Measurements from ENCODE around the gene DAPK2.
"Not testable (repeated sequence)": the region's sequence is repeated elsewhere in the genome, so short reads cannot be mapped to it uniquely, and the experiment has no call there.

The DAPK2 gene

DNA sequence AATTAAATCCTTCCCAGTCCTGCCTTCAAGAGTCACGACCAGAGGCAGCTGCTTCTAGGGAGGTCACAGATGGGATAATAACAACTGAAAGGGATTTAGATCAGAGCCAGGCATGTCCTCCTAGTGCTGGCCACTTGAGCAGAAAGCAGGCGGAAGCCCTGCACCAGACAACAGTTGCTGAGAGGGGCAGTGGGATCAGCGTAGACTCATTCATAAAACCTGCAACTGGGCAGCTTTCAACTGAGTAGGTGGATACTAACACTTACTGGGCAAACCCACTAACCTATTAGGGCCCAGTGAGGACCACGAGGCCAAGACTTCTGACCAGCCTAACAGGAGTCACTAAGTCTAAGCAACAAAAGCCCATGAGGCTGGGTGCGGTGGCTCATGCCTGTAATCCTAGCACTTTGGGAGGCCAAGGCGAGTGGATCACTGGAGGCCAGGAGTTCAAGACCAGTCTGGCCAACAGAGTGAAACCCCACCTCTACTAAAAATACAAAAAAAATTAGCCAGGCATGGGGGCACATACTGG lies 67.0 kb downstream of the DAPK2 start:
- in situ Hi-C loops (cut with MboI; ENCODE audit: low sequenced_read_pairs) = no loop called here

DNA sequence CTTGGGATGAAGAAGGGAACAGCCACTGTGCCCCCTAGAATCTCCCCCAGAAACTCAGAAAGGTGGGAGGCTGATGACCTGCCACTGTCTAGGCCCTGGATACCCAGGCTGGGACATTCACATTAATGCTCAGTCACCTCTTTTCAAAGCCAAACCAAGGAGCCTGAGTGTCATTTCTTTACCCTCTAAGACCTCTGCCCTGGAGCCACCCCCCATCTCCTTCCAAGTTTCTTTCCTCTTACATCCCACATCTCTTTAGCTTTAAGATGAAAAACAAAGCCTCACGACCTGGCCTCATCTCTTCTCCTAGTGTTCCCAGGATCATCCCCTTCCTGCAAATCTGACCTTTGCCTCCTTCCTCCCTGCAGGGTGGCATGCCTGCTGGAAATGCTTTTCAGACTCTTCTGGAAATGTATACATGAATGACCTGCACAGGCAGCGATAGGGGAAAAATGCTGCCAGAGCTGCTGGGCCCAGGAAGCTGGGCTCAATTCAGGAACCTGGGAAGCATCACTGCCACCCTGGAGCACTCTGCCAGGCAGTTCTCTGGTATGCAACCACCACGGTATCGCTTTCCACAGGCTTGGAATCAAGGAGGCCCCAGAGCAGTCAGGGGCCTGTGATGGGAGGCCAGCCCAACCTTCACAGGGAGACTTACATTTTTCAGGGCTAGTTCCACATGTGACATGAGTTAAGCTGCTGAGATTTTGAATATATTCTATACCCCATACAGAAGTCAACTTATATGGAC lies 67.6 kb downstream of the DAPK2 start:
- in situ Hi-C loops (cut with MboI; ENCODE audit: low sequenced_read_pairs) = no loop called here

DNA sequence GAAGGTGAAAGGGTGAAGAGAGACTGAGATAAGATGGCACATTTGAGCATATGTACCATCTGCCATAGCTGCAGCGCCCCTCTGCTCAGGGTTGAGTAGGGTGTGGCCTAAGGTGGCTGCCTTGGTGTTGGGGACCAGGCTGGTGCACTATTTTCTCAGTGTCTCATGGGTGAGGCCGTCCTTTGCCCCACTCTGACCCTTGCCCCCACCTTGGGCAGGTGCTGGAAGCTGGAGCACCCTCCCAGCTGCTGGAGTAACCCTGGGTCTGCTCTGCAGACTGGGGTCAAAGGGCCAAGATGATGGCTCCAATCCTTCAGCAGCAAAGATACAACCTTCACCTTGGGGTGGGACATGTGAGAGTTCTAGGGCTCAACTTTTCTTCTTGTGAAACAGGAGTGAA lies 69.2 kb downstream of the DAPK2 start:
- in situ Hi-C loops (cut with MboI; ENCODE audit: low sequenced_read_pairs) = no loop called here

DNA sequence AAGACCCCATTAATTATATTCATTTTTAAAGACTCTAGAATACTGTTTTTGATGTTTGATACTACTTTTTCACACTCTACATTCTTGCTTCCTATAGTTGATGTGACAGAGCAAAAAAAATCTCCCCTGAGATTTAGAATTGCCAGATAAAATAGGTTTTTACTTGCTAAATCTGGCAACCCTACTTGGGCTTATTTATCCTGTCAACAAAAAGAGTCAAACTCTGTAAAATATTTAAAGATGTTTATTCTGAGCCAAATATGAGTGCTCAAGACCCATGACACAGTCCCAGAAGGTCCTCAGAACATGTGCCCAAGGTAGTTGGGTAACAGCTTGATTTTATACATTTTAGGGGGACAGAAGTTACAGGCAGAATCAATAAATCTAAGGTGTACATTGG lies 72.3 kb downstream of the DAPK2 start:
- in situ Hi-C loops (cut with MboI; ENCODE audit: low sequenced_read_pairs) = no loop called here

DNA sequence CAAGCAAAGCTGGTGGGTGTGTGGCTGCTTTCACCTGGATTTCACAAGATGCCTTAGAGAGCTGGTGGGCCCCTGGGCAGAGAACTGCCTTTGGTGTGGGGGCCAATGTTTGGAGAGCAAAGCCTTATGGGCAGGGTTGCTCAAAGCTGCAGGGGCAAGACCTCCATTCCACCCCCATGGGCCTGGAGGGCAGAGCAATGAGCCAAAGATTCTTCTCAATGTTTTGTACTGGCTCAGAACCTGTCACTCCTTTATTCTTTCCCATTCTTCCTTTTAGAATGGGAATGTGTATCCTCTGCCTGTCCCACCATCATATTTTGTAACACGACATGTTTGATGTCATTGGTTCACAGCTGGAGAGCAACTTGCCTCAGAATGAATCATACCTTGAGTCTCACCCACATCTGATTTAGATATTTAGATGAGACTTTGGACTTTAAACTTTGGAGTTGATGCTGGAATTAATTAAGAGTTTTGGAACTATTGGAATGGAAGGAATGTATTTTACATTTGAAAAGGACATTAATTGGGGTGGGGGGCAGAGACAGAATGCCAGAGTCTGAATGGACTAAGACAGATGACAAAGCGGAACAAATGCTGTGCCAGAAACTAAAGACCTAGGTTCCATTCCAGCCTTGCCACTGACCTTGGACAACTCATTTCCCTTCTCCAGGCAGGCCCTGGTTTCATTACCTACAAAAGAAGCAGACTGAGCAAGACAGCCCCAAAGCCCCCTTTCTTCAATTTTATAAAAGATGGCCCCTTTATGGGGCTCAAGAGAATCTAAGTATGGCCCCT lies 72.9 kb downstream of the DAPK2 start:
- in situ Hi-C loops (cut with MboI; ENCODE audit: low sequenced_read_pairs) = no loop called here

DNA sequence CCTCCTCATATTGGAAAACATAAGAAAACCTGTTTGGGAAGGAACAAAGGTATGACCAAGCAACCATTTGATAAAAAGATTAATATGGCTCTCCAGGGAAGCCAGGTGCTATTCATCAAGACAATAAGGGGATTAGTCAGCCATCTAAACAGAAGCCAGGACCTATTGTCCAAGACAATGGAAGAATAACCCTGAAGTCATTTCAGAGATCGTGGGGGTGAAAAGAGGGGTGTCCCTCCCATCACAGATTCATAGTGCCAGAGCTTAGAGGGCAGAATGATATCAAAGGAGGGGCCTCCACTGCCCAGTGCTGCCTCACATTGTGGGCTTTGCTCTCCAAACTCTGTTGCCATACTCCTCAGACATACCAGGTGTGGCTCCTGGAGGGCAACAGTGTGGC lies 73.5 kb downstream of the DAPK2 start:
- in situ Hi-C loops (cut with MboI; ENCODE audit: low sequenced_read_pairs) = no loop called here

DNA sequence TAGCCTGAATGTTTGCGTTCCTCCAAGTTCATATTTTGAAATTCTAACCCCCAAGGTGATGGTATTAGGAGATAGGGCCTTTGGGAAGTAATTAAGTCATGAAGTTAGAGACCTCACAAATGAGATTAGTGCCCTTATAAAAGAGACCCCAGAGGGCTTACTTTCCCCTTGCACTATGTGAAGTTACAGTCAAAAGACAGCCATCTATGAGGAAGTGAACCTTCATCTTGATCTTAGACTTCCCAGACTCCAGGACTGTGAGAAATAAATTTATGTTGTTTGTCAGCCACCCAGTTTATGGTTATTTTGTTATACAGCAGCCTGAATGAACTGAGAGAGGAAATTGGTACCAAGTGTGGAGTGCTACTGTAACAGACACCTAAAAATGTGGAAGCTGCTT lies 74.4 kb downstream of the DAPK2 start:
- in situ Hi-C loops (cut with MboI; ENCODE audit: low sequenced_read_pairs) = no loop called here

DNA sequence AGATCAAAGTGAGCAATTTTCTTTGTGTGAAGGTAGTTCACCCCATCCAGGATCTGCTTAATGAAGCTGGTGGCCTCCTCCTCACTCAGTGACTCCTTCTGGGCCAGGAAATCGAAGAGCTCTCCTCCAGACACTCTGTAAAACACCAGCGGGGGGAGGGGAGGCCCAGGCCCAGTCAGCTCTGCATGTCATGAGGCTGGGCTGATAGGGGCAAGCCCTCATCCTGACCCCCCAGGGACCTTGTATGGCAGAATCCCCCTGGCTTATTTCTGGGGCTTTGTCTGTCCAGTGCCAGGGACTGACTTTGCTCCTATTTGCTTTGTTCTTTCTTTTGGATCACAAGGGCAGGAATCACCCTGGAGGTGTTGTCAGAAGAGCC lies 74.9 kb downstream of the DAPK2 start:
- in situ Hi-C loops (cut with MboI; ENCODE audit: low sequenced_read_pairs) = no loop called here

DNA sequence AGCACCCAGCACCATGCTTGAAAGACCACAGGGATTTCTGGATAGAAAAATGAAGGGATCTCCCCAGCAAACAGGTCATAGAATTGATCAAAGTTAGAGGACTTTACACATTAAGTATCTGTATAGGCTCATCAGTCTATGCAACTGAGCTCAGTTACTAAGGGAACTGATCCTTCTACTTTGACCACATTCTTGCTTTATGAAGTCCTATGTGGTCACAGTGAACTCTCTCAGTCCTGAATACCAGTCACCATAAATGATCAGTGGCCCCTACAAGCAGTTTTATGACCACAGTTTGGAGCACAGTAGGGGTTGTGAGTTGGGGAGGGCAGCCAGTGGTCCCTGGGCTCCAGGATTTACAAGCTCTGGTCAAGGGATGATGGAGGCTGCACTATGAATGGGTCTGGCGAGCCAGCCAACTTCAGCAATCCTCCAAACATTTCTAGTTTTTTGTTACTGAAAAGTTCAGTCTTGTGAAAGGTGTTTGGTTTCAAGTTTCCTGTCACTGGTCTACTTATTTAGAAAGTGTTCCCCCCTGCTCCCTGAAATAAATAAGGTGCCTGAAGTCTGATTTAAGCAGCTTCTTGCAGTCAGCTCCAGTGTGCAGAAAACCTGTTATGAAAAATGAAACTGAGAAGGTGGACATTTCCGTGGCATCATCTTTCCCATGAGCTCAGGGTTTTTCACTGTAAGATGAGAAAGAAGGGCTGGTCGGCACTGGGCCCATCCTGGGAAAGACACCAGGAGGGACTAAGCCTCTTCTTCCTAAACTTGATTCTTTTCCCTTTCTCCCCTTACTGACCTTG lies 75.5 kb downstream of the DAPK2 start:
- in situ Hi-C loops (cut with MboI; ENCODE audit: low sequenced_read_pairs) = no loop called here

DNA sequence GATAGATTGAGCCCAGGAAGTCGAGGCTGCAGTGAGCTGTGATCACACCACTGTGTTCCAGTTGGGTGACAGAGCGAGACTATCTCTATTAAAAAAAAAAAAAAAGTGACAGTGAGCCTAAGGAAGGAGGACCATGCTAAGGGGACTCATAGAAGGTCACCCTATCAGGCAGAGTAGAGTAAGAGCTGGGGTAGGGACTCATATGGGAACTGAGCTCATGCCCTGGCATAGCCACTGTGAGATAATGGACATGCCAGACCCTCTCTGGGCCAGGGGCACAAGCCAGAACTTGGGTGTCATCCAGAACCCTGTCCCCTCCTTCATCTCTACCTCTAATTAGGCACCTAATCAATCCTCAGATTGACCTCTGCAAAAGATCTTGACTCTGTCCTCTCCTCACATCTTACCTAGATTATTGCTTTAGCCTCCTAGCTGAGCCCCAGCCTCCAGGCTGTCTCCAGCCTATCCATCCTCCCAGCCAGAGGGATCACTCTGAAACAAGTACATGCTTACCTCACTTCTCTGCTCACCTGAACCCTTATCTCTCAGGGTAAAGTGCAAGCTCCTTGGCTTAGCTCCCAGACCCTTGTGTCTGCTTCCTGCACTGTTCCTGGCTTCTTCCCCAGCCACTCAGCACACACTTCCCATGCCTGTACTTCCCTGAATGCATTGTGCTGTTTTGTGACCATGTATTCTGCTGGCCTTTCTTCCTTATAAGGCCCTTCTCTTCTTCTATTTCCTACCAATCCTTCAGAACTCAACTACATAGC lies 76.4 kb downstream of the DAPK2 start:
- in situ Hi-C loops (cut with MboI; ENCODE audit: low sequenced_read_pairs) = no loop called here

DNA sequence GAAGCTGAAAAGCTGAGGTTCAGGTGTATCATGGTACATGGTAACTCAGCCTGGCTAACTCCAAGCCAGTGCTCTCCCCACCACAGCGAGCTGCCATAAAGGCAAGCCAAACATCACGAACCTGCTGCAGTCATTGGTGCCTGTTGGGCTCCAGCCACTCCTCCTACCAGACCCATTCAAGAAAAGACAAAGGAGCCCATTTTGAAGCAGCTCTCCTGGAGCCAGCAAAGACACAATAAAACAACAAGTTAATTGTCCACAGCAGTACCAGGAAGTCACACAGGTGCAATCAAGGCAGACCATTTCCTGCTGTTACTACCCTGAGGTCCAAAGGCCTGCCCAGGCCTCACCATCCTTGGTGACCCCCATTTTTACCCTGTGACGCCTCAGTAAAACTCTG lies 77.6 kb downstream of the DAPK2 start:
- in situ Hi-C loops (cut with MboI; ENCODE audit: low sequenced_read_pairs) = no loop called here

DNA sequence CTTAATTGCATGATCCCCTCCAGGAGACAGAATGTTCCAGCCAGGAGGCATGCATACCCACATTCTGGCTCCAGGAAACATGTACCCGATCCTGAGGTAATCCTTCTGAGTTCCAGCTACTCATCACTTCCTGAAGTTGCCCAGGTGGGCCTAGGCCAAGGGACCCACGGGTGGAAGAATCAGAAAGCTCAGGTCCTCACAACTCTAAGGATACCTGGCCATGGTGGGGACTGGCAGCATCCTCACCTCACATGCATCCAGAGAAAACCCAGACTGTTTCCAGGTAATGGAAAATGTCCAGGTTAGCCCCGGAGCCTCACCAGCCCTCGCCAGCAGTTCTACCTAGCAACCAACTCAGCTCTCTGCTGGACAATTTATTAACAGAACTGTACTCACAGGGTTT lies 78.2 kb downstream of the DAPK2 start:
- in situ Hi-C loops (cut with MboI; ENCODE audit: low sequenced_read_pairs) = no loop called here

DNA sequence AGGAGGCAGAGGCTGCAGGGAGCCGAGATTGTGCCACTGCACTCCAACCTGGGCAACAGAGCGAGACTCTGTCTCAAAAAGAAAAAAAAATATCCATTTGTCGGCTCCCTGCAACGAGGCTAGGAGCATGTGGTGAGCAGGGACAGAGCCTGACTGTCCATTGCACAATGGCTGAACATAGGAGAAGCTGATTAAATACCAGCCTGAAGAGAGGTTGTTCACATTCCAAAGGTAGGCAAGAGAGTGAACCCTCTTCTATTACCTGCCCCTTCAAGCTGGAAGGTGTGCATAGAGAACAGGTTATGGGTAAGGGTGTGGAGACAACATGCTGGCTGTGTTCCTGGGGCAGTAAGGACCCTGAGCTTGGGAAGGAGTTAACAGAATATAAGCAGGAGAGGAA lies 78.7 kb downstream of the DAPK2 start:
- in situ Hi-C loops (cut with MboI; ENCODE audit: low sequenced_read_pairs) = no loop called here

DNA sequence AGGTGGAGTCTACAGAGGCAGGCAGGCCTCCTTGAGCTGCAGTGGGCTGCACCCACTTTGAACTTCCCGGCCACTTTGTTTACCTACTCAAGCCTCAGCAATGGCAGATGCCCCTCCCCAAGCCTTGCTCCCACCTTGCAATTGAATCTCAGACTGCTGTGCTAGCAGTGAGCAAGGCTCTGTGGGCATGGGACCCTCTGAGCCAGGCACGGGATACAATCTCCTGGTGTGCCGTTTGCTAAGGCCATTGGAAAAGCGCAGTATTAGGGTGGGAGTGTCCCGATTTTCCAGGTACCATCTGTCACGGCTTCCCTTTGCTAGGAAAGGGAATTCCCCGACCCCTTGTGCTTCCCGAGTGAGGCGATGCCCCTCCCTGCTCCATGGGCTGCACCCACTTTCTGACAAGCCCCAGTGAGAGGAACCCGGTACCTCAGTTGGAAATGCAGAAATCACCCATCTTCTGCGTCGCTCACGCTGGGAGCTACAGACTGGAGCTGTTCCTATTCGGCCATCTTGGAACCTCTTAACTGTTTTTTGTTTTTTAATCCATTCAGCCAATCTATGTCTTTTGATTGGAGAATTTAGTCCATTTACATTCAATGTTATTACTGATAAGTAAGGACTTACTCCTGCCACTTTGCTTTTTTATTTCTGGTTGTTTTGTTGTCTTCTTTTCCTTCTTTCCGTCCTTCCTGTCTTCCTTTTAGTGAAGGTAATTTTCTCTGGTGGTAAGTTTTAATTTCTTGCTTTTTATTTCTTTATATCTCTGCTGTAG lies 83.2 kb downstream of the DAPK2 start:
- in situ Hi-C loops (cut with MboI; ENCODE audit: low sequenced_read_pairs) = not testable (repeated sequence)

DNA sequence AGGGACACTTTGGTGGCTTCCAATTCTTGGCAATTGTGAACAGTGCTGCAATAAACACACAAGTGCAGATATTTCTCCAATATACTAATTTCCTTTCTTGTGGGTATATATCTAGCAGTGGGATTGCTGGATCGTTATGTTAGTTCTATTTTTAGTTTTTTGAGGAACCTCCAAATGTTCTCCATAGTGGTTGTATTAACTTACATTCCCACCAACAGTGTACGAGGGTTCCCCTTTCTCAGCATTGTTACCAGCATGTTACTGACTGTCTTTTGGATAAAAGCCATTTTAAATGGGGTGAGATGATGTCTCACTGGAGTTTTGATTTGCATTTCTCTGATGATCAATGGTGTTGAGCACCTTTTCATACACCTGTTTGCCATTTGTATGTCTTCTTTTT lies 92.8 kb downstream of the DAPK2 start:
- in situ Hi-C loops (cut with MboI; ENCODE audit: low sequenced_read_pairs) = no loop called here

DNA sequence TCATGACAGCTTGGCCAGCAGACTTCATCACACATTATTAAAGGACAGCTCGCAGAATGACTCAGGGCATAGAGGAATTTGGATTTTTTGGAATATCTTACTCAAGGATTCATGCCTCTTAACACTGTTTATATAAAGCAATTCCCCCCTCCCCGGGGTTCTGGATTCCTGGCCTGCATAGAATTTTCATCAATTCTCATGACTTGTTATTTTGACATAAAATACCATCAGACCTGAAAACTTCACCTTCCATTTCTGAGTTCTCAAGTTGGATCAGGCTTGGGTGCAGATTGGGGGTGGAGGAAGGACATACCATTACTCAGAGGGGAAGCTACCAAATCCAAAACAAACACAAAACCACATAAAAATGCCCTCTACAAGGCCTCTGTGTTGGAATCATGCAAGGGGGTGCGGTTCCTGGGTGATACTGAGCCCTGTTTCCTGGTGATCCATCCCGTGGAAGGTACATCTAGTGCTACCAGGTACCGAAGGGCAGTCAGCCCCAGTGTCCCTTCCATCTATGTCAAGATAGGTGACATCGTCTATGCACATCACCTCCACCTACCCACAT lies 95.3 kb downstream of the DAPK2 start:
- in situ Hi-C loops (cut with MboI; ENCODE audit: low sequenced_read_pairs) = no loop called here

DNA sequence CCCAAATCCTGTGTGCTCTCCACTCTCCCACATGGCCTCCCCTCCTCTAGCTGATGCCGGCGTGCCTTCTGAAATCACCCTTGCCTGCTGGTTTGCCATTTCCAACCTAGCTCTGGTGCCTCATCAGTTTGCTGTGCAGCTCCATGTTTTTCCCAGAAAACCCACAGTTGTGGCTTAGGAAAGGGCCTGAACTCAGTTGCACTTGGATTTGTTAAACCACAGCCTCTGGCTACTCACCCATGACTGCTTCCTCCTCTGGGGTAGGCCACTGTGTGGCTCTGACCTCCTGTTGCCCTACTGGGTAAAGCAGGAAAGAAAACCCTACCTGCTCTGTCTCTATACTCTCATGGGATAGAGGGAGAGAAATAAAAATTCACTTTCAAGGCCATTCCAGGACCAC lies 97.3 kb downstream of the DAPK2 start:
- in situ Hi-C loops (cut with MboI; ENCODE audit: low sequenced_read_pairs) = no loop called here

DNA sequence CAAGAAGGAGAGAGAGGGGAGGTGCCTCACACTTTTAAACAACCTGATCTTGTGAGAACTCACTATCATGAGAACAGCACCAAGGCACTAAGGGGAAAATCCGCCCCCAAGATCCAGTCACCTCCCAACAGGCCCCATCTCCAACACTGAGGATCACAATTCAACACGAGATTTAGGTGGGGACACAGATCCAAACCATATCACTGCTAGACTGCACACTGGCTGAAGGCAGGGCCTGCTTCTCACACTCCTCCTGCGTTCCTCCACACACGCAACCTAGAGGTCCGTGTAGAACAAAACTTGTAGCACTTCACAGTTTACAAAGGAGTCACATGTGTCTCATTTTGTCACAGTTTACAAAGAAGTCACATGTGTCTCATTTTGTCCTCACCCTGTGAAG lies 97.8 kb downstream of the DAPK2 start:
- in situ Hi-C loops (cut with MboI; ENCODE audit: low sequenced_read_pairs) = no loop called here

DNA sequence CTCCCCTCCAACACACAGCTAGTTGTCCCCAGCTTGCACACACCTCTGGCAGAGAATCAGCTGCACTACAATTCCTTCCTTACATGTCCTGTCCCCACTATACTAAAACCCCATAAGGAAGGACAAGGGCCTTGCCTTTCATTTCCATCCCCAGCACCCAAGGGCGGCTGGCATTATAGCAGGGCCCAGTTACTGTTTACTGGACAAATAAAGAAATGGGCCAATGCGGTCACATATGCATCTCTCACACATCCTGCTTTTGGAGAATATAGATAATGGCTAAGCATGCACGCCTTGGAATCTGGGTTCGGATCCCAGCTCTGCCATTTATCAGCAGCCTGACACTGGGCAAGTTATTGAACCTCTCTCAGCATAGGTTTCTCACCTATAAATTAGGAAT lies 99.1 kb downstream of the DAPK2 start:
- in situ Hi-C loops (cut with MboI; ENCODE audit: low sequenced_read_pairs) = no loop called here
